NK-92 (cell line): ENCODE results near the gene GON4L.
A peak's percentile ranks its signal among the peaks of the same experiment; 100 is the strongest.
"Not testable (repeated sequence)": the region's sequence is repeated elsewhere in the genome, so short reads cannot be mapped to it uniquely, and the experiment has no call there.

Experiments used
- DNase-seq: peaks from one replicate; lab custom pipeline; 2025; ENCODE audit not compliant: unreplicated experiment; lab: John Stamatoyannopoulos, UW

The GON4L gene

DNA sequence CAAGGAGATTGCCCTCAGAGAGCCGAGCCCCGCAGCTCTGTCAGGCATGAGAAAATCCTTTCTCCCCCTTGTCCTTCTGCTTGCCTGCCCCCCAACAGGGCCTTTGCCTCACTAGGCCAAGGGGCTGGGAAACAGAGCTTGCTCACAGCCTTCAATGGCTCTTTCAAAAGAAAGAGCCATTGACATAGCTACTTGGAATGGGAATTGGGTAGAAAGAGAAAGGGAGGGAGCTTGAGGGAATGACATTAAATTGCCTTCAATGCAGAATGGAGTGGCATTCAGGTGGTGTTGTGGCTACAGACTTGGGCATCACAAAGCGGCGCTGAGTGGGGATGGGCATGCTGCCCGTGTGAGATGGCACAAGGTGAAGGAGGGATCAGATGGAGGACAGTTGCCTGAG is 15.5 kb upstream of the GON4L start:
- DNase-seq: no peak

DNA sequence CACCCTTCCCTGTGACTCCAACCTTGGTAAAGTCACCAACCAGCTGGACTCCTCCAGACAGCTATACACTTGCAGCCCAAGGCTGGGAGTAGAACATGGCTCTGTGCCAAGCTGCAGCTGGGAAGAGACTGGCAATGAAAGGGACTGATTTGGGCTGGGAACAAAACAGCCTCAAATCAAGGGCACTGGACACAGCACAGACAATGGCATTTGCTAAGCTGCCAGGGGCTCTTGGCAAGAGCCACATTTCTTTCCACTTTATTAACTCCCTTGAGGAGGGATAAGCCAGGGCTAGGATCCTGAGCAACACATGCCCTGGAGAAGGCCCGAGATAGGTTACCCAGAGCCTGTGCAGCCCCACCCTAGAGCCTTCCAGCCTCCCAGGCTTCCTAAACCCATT is 14.4 kb upstream of the GON4L start:
- DNase-seq: no peak

- DNase-seq: no peak
Measured at GRCh38 chr1:155867766-155868165, 10.8 kb upstream of the GON4L start.

DNA sequence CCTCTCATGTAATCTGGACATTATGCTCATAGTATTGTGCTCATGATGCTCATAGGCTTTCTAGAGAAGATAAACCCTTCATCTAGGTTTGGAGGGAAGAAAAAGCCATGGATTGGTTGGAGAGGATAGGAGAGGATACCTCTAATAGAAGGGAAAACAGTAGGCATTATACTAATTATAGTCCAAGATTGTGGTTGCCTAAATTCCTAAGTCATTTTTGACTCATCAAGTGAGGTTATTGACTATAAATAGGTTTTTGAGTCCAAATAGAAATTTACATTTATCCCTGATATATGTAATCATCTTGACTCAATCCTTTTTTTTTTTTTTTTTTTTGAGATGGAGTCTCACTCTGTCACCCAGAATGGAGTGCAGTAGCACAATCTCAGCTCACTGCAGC is 7.4 kb upstream of the GON4L start:
- no peak for DNase-seq

- no peak for DNase-seq
Measured at GRCh38 chr1:155861896-155862295, 4.9 kb upstream of the GON4L start.

GRCh38 chr1:155860970-155861510 is 4.0 kb upstream of the GON4L start:
- DNase-seq: no peak

DNA sequence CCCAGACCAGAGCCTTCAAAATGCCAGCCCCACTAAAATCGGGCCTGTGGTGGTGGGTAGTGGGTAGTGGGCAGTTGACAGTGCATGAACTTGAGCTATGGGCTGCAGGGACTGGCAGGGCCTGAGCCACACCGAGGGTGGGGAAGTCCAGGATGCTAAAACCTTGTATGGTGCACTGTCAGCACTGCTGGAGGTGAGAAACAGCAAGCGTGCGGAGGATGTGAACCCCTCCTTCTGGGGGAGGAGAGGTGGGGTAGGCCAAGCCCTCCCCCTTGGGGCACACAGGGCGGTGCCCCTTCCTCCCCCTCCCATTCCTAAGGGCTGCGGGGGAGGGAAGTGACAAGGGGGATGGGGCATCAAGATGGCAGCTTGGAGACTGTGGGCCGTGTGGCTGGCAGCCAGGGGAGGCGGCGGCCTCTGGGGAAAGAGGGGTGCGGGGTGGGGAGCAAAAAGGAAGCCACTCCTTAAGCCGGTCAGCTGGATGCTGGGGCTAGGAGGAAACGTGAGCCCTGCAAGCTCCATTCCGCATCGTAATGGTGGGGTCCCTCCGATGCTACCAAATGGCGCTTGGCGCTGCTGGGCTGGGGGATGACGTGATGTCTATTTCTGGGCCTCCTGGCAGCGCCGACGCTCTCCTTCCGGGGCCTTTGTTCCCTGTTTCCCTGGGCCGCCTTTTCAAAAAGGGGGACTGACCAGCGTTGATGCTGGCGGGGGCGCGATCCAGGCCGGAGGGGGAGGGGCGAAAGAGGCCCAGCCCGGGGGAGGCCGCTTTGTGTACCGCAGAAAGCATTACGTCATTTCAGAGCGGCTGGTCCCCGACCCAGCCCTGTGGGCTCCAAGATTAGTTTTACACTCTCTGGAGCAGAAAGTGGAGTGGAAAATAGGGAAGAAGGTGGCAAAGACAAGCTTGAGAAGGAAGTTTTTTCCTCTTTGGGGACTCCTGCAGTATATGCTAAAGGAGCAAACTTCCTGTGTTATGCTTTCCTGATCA is 3.2 kb upstream of the GON4L start:
- DNase-seq: no peak

GRCh38 chr1:155859234-155859829 is 2.3 kb upstream of the GON4L start, which contains the start of gene SYT11:
TSS of gene SYT11 (plus strand) at chr1:155859567. CDS start at chr1:155859762, 195 bp downstream.
- peak; percentile 45 for DNase-seq

DNA sequence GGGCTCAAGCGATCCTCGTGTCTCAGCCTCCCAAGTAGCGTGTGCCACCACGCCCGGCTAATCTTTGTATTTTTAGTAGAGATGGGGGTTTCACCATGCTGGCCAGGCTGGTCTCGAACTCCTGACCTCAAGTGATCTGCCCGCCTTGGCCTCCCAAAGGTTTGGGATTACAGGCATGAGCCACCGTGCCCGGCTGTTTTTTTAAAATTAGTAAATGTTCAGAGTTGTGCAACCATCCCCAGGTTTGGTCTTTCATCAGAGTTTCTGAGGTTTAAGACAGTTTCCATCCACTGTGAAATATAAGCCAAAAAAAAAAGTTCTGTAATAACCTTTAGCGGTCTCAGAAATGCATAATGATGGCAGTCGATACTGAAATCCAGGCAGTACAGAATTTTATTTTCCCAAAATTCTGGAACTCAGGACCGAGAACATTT is 1.8 kb upstream of the GON4L start:
- DNase-seq: no peak

GRCh38 chr1:155856257-155856974 is 598 bp downstream of the GON4L start:
- DNase-seq: no peak

GRCh38 chr1:155850345-155850744 is 6.7 kb downstream of the GON4L start:
- DNase-seq: no peak

GRCh38 chr1:155847823-155848529 is 9.0 kb downstream of the GON4L start:
- DNase-seq: no peak

DNA sequence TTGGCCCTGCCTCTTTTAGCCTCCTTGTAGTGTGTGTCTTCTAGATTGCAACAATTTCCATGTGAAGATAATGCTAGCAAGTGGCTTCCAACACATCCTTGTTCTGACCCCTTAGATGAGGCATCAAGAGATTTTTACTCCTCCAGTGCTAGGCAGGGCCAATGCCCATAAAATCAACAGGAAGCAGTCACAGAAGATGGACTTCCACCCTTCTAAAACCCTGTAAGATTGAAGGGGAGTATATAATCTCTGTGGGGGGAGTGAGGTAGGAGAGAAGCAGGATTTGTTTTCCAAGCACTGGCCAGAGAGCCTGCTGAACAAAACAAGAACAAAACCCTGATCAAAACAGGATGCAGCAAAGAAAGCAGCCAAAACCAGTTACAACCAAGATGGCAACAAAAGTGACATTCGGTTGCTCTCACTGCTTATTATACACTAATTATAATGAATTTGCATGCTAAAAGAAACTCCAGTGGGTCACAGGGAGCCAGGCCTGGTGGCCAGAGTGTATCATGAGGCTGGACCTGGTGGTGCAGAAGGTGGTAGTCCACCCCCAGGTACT is 12.1 kb downstream of the GON4L start:
- no peak for DNase-seq

- DNase-seq: no peak
Measured at GRCh38 chr1:155840386-155840785, 16.6 kb downstream of the GON4L start.

DNA sequence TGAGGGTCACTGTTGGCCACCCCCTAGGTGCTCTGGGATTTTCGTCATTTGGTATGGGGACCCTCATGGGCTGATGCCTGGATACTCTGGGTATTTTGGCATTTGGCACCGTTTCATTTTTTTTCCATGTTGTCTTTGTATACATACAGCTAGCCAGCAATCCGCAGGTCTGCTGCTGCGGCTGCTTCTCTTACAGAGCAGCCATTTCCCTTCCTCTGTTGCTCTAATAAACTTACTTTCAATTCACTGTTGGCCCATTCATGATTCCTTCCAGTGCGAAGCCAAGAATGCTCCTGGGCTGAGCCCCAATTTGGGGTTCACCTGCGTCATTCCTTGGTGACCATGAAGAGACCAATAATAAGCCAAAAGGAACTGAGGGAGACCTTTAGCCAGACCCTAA is 21.5 kb downstream of the GON4L start:
- DNase-seq: no peak

DNA sequence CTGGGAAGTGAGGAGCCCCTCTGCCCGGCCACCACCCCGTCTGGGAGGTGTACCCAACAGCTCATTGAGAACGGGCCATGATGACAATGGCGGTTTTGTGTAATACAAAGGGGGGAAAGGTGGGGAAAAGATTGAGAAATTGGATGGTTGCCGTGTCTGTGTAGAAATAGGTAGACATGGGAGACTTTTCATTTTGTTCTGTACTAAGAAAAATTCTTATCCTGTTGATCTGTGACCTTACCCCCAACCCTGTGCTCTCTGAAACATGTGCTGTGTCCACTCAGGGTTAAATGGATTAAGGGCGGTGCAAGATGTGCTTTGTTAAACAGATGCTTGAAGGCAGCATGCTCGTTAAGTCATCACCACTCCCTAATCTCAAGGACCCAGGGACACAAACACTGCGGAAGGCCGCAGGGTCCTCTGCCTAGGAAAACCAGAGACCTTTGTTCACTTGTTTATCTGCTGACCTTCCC is 22.1 kb downstream of the GON4L start:
- DNase-seq: not testable (repeated sequence)

- DNase-seq: no peak
Measured at GRCh38 chr1:155834296-155834926, 22.6 kb downstream of the GON4L start.

GRCh38 chr1:155833665-155834295 is 23.2 kb downstream of the GON4L start:
- DNase-seq: no peak

- DNase-seq: no peak
Measured at GRCh38 chr1:155831279-155831976, 25.6 kb downstream of the GON4L start.
